ENCODE measurements around the gene BUD31. TPM values are rescaled to one million over a fixed set of nuclear protein-coding genes. Genes with fewer than 3 reads are reported as not detected.

BUD31 gene
- total RNA-seq, 1 experiment from 2014 or later: 199 TPM

DNA sequence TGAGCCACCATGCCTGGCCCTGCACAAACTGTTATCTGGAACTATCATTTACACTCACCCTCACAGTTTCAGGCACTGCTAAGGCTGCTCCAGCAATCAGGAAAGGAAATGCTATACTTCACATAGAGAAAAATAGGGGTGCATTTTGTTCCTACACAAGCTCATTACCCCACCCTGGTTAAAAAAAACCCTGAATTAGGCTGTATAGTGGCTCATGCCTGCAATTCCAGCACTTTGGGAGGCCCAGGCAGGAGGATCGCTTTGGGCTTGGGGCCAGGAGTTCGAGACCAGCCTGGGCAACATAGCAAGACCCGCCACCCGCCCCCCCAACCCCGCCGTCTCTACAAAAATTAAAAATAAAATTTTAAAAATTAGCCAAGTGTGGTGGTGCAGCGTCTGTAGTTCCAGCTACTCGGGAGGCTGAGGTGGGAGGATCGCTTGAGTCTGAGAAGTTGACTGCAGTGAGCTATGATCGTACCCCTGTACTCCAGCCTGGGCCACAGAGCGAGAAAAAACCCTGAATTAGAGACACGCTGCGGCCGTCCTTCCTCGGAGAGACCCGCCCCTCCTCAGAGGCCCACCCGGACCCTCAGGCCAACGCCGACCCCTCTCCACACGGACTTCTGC is 29.3 kb downstream of the BUD31 start:
- peaks cover 38% of the 10 kb centered on the region for H3K4me1 ChIP-seq
- POLR2A ChIA-PET: interaction anchor here (0.6 to 1.0 kb wide), 2 partner anchors 29 to 34 kb away, joined by 5 to 6 read pairs; partner anchors contain the start of gene BUD31
- intact Hi-C loops (cut with micrococcal nuclease; ENCODE audit: unreplicated experiment): no loop called here
- peak overlapping the region; percentile 100 for H3K4me3 ChIP-seq (ENCODE audit: low read depth, low read length)
- H3K27me3 ChIP-seq (replicated peaks; ENCODE audit: control insufficient read depth, insufficient read depth, low read length): no peaks in the 10 kb centered on the region
- H3K9me3 ChIP-seq: no peaks in the 10 kb centered on the region
- H3K4me1 Mint-ChIP-seq (ENCODE audit: low read depth, unreplicated experiment): peaks cover 24% of the 10 kb centered on the region
- CTCF ChIA-PET: no interaction called here
- H3K36me3 Mint-ChIP-seq (ENCODE audit: insufficient read depth, unreplicated experiment): peaks cover 100% of the 10 kb centered on the region
- no peak for DNase-seq
- H3K4me3 Mint-ChIP-seq (ENCODE audit: unreplicated experiment): peak overlapping the region; percentile 100
- H3K36me3 ChIP-seq (ENCODE audit: control insufficient read depth, insufficient read depth, low read length): peaks cover 5% of the 10 kb centered on the region
- H3K9me3 Mint-ChIP-seq (ENCODE audit: unreplicated experiment): no peaks in the 10 kb centered on the region
- TF ChIP-seq, protein P1, sequence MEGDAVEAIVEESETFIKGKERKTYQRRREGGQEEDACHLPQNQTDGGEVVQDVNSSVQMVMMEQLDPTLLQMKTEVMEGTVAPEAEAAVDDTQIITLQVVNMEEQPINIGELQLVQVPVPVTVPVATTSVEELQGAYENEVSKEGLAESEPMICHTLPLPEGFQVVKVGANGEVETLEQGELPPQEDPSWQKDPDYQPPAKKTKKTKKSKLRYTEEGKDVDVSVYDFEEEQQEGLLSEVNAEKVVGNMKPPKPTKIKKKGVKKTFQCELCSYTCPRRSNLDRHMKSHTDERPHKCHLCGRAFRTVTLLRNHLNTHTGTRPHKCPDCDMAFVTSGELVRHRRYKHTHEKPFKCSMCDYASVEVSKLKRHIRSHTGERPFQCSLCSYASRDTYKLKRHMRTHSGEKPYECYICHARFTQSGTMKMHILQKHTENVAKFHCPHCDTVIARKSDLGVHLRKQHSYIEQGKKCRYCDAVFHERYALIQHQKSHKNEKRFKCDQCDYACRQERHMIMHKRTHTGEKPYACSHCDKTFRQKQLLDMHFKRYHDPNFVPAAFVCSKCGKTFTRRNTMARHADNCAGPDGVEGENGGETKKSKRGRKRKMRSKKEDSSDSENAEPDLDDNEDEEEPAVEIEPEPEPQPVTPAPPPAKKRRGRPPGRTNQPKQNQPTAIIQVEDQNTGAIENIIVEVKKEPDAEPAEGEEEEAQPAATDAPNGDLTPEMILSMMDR (IDR thresholded peaks at IDR 0.05; ENCODE audit: insufficient read depth in 1 of 2, low read depth in 1 of 2, low read length in 1 of 2, severe bottlenecking in 1 of 2, unreplicated experiment in 1 of 2): no peak
- no peaks in the 10 kb centered on the region for H3K27me3 Mint-ChIP-seq (ENCODE audit: insufficient read depth, unreplicated experiment)
- H3K27ac Mint-ChIP-seq (ENCODE audit: unreplicated experiment): peak overlapping the region; percentile 98
- no TSS peak for BruUV-seq (replicated peaks)

DNA sequence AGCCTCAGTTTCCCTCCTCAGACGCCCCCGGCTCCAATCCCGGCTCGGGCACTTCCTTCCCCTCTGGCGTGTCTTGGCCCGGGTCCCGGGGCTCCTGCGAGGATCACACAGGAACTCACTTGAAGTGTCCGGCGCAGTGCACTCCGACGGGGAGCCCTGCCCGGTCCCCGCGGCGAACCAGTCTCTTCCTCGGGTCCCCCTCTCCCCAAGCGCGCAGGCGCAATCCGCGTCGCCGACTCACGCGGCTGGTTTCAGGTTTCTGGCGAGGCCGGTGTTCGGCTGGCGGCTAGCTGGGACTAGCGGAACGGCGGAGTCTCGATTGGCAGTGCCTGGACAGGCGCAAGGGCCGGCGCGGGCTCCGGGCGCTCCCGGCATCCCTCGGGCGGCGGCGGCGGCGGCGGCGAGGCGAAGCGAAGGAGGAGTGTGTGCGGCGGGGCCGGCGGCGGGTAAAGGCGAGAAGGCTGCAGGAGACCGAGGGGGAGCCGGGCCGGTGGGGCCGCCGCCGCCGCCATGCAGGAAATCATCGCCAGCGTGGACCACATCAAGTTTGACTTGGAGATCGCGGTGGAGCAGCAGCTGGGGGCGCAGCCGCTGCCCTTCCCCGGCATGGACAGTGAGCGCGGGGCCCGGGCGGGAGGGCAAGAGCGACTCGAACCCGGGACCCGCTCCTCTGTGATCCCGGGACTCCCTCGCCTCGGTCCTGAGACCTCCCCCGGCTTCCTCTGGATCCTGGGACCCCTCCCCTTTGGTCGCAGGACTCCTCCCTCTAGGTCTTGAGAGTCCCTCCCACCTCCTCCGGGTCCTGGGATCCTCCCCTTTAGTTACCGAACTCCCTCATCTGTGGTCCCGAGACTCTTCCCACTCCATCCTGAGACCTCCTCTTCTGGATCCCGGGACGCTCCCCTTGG is 30.1 kb downstream of the BUD31 start, which contains the start of the genes CPSF4 and PTCD1:
Gene CPSF4, plus strand, starts transcription at position 371 of the 908 bp plus-strand sequence. Its CDS starts 140 bp downstream, at position 511.
Gene PTCD1, minus strand, starts transcription at position 226 of the 908 bp plus-strand sequence. CDS start 3,556 bp downstream, outside the sequence.
- Mint-ChIP-seq H3K27ac (ENCODE audit: unreplicated experiment) (peak within 1 kb of the TSS; percentile 98), H3K27me3 (ENCODE audit: insufficient read depth, unreplicated experiment) (no peaks in the 10 kb centered on the region), H3K4me3 (ENCODE audit: unreplicated experiment) (peak within 1 kb of the TSS; percentile 100), H3K9me3 (ENCODE audit: unreplicated experiment) (no peaks in the 10 kb centered on the region), H3K36me3 (ENCODE audit: insufficient read depth, unreplicated experiment) (peaks cover 100% of the 10 kb centered on the region), H3K4me1 (ENCODE audit: low read depth, unreplicated experiment) (peaks cover 20% of the 10 kb centered on the region)
- TF ChIP-seq, protein P1 (IDR thresholded peaks at IDR 0.05; ENCODE audit: insufficient read depth in 1 of 2, low read depth in 1 of 2, low read length in 1 of 2, severe bottlenecking in 1 of 2, unreplicated experiment in 1 of 2): no peak
- peaks cover 11% of the 10 kb centered on the region for H3K36me3 ChIP-seq (ENCODE audit: control insufficient read depth, insufficient read depth, low read length)
- H3K27me3 ChIP-seq (replicated peaks; ENCODE audit: control insufficient read depth, insufficient read depth, low read length): no peaks in the 10 kb centered on the region
- H3K9me3 ChIP-seq: no peaks in the 10 kb centered on the region
- peak; percentile 96 to 97 for DNase-seq
- peak within 1 kb of the TSS; percentile 100 for H3K4me3 ChIP-seq (ENCODE audit: low read depth, low read length)
- POLR2A ChIA-PET: interaction anchor here (0.5 to 1.0 kb wide), 2 partner anchors 30 to 62 kb away, joined by 4 to 6 read pairs; partner anchors contain the start of gene BUD31
- no TSS peak for BruUV-seq (replicated peaks)
- peaks cover 30% of the 10 kb centered on the region for H3K4me1 ChIP-seq
- intact Hi-C loops (cut with micrococcal nuclease; ENCODE audit: unreplicated experiment): no loop called here
- CTCF ChIA-PET: no interaction called here

DNA sequence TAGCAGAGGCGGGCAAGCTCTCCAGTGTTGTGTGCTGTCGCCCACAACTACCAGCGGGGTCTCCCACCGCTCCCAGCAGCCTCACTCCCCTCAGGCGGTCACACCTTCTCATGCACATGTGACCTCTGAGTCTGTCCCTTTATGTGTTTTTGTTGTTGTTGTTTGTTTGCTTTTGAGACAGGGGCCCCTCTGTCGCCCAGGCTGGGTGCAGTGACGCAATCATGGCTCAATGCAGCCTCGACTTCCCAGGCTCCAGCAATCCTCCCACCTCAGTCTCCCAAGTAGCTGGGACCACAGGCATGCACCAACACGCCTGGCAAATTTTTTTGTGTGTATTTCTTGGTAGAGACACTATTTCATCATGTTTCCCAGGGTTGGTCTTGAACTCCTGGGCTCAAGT is 31.4 kb downstream of the BUD31 start:
- Mint-ChIP-seq H3K4me3 (ENCODE audit: unreplicated experiment) (peak overlapping the region; percentile 100), H3K27ac (ENCODE audit: unreplicated experiment) (peak overlapping the region; percentile 98), H3K9me3 (ENCODE audit: unreplicated experiment) (no peaks in the 10 kb centered on the region), H3K4me1 (ENCODE audit: low read depth, unreplicated experiment) (peaks cover 19% of the 10 kb centered on the region), H3K27me3 (ENCODE audit: insufficient read depth, unreplicated experiment) (no peaks in the 10 kb centered on the region), H3K36me3 (ENCODE audit: insufficient read depth, unreplicated experiment) (peaks cover 100% of the 10 kb centered on the region)
- ChIA-PET POLR2A (no interaction called here), CTCF (no interaction called here)
- Histone ChIP-seq H3K4me1 (peaks cover 20% of the 10 kb centered on the region), H3K27me3 (replicated peaks; ENCODE audit: control insufficient read depth, insufficient read depth, low read length) (no peaks in the 10 kb centered on the region), H3K9me3 (no peaks in the 10 kb centered on the region), H3K36me3 (ENCODE audit: control insufficient read depth, insufficient read depth, low read length) (peaks cover 16% of the 10 kb centered on the region), H3K4me3 (ENCODE audit: low read depth, low read length) (peak overlapping the region; percentile 100)
- no peak for DNase-seq
- intact Hi-C loops (cut with micrococcal nuclease; ENCODE audit: unreplicated experiment): no loop called here
- TF ChIP-seq, protein P1 (IDR thresholded peaks at IDR 0.05; ENCODE audit: insufficient read depth in 1 of 2, low read depth in 1 of 2, low read length in 1 of 2, severe bottlenecking in 1 of 2, unreplicated experiment in 1 of 2): no peak
- no TSS peak for BruUV-seq (replicated peaks)
